Neural progenitor cell (in vitro differentiated cells): ENCODE results near the gene PHOSPHO1.

ENCODE experiments used
- EZH2 ChIP-seq: fragments of 200-600 bp; sonication (generic); IDR thresholded peaks from 2 replicates; pipeline ENCODE4 v1.6.1; 2017; ENCODE audit warnings: antibody characterized with exemption, mild to moderate bottlenecking, moderate library complexity
- EZH2phosphoT487 ChIP-seq: fragments of 200-600 bp; sonication (generic); IDR thresholded peaks from 2 replicates; pipeline ENCODE4 v1.6.1; 2017; ENCODE audit warnings: antibody characterized with exemption
- TF ChIP-seq, protein P1 (sequence below): fragments of 200-600 bp; sonication (generic); IDR thresholded peaks from 2 replicates; pipeline ENCODE4 v1.5.1; 2017; ENCODE audit warnings: antibody characterized with exemption, mild to moderate bottlenecking

- TF ChIP-seq, protein P1, sequence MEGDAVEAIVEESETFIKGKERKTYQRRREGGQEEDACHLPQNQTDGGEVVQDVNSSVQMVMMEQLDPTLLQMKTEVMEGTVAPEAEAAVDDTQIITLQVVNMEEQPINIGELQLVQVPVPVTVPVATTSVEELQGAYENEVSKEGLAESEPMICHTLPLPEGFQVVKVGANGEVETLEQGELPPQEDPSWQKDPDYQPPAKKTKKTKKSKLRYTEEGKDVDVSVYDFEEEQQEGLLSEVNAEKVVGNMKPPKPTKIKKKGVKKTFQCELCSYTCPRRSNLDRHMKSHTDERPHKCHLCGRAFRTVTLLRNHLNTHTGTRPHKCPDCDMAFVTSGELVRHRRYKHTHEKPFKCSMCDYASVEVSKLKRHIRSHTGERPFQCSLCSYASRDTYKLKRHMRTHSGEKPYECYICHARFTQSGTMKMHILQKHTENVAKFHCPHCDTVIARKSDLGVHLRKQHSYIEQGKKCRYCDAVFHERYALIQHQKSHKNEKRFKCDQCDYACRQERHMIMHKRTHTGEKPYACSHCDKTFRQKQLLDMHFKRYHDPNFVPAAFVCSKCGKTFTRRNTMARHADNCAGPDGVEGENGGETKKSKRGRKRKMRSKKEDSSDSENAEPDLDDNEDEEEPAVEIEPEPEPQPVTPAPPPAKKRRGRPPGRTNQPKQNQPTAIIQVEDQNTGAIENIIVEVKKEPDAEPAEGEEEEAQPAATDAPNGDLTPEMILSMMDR, result no peak
- no peak for TF ChIP-seq EZH2phosphoT487
- no peak for TF ChIP-seq EZH2
Measured at GRCh38 chr17:49194297-49194607, 36.3 kb downstream of the PHOSPHO1 start.
